Activated T-cell treated with anti-CD3 and anti-CD28 coated beads, Interleukin-2, amount 50 U/mL, for 4 hours (primary cell): Measurements from ENCODE around the gene DNAH7. TPM values are rescaled to one million over a fixed set of nuclear protein-coding genes. Genes with fewer than 3 reads are reported as not detected.

ENCODE experiments used
- ATAC-seq, 2 donors: fragments of 200-7000 bp; cut with Tn5 transposase; one replicate each; pipeline ENCODE4 v1.10.0; 2021
- DNase-seq: peaks from one replicate; pipeline ENCODE4 v3.0.0-alpha.2; 2020
- H3K27me3 Mint-ChIP-seq: one replicate; pipeline ENCODE4 v1.8.0; 2021; ENCODE audit warnings: low read depth, mixed read lengths
- H3K36me3 Mint-ChIP-seq: one replicate; pipeline ENCODE4 v1.8.0; 2022; ENCODE audit warnings: mixed read lengths; ENCODE audit not compliant: insufficient read depth
- H3K4me1 Mint-ChIP-seq: one replicate; pipeline ENCODE4 v1.8.0; 2021; ENCODE audit warnings: low read depth, mixed read lengths
- H3K4me3 Mint-ChIP-seq: one replicate; pipeline ENCODE4 v1.8.0; 2021; ENCODE audit warnings: mild to moderate bottlenecking, moderate library complexity, mixed read lengths
- H3K9me3 Mint-ChIP-seq: one replicate; pipeline ENCODE4 v1.8.0; 2021; ENCODE audit warnings: mixed read lengths
- total RNA-seq, 3 donors: library from RNA; stranded (reverse); gene quantifications; one replicate each; pipeline ENCODE4 v1.2.1, GENCODE V29; 2021

DNAH7 gene
- total RNA-seq, result under 1 TPM in 1 of 3 donors, not detected in 2; 0.26 TPM

DNA sequence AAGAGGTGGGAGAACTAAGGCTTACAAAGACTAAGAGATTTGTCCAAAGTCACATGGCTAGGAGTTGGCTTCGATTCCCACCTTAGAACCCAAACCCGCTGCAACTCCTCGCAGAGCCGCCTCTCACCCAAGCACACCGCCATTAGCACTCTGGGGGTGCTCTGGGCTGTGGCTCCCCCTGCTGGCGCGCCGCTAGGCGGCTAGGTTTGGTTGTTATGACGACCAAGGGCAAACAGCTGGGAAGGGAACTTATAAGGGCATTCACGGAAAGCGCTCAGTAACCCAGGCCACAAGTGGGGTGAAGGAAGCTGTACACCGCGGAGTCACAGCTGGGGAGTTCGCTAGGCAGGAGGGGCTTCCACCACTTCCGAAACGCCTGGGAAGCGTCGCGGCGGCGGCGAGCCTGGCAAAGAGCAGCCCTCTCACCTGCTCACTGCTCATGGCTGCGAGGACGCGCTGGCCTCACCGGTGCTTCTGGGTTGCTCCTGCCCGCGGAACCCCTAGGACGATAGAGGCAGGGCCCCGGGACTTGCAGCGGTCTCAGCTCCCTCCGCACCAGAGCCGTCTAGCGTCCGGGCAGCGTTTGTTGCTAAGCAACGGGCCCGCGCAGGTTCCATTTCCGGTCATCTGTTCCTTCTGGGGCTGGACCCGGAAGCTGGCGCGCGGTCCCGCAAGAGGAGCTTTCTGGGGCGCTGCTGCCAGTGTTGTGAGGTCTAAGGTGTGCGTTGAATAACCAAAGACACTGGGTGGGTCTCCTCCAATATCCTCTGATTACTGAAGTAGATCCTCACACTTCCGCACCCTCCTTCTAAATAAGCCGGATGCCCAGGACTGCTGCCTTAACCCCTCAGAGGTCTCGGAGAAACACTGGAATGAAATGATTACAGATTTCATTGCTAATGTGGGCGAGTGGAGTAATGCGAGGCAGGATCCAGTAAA, at the start of gene DNAH7:
Gene DNAH7 (minus strand): TSS at position 567 of the 939 bp plus-strand sequence. CDS start 126 bp downstream, at position 441.
- H3K4me1 Mint-ChIP-seq, result peaks cover 12% of the 10 kb centered on the region
- ATAC-seq, result peak; percentile 97

DNA sequence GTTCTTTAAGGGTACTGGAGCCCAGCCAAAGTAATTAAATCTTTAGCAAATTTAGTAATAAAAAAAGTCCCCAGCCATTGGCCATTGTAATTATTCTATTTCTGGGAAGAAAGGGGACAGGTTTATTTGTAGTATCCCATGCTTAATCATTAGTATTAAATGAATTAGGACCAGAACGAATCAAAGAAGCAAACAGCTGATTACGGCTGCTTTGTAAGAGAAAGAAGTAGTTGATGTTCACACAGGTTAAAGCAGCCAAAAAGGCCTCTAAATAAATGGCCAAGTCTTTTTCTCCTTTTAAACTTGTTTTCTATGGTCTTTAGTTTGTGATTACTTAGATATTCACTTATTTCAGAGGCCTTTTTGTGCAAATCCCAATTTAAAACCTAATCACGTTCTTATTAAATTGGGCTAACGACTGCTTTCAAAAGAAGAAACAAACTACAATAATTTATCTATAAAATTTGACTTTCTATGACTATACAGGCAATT, 48.6 kb upstream of the DNAH7 start:
- no peaks in the 10 kb centered on the region for H3K36me3 Mint-ChIP-seq
- no peak overlapping the region for H3K4me3 Mint-ChIP-seq
- ATAC-seq, result no peak

More for the DNA sequence above, at the start of gene DNAH7:
- no peaks in the 10 kb centered on the region for H3K9me3 Mint-ChIP-seq
- H3K4me3 Mint-ChIP-seq, result peak within 1 kb of the TSS; percentile 87
- DNase-seq, result peak; percentile 86
- H3K36me3 Mint-ChIP-seq, result no peaks in the 10 kb centered on the region
- peaks cover 3% of the 10 kb centered on the region for H3K27me3 Mint-ChIP-seq

DNA sequence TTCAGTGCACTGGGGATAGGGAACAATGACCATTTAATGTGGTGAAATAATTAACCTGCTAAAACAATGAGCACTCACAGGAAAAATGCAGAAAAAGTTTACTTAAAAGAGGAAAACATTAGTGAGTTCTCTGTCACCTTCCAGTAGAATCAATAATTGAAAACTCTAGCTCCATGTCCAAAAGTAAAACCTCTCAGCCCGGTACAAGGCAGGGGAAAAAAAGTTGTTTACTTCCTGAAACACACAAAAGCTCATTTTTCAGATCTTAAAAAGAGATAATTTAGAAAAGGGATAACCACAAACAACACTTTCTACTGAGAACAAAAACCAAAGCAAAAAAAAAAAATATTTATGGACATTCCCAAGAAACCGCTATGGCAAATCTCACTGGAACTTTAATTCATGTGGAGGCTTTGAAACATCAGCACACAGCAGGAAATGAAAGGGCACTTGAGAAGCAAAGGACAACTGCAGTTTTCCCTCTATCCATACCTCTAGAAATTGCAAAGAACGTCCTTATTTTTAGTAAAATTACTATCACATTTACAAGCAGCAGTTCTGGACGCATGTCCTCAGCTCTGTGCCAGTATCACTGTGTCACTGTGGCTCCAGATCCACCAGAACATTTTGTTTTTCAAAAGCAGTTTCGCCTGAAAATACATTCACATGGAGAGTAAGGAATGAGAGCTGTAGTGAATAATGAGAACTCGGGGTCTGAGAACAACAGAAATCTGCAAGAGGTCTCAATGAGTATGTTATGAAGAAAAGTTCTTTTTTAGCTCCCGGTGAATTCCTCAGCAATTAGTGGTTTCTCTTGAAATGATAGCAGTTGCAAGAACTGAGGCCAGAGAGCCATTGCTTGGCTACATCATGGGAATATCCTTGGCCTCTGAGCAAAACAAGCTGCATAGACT, 44.7 kb upstream of the DNAH7 start:
- H3K9me3 Mint-ChIP-seq, result no peaks in the 10 kb centered on the region
- no peaks in the 10 kb centered on the region for H3K27me3 Mint-ChIP-seq
- H3K4me3 Mint-ChIP-seq, result no peak overlapping the region
- no peak for DNase-seq
- peaks cover 18% of the 10 kb centered on the region for H3K4me1 Mint-ChIP-seq
- H3K36me3 Mint-ChIP-seq, result no peaks in the 10 kb centered on the region
- ATAC-seq, result no peak

More for the DNA sequence above, 48.6 kb upstream of the DNAH7 start:
- Mint-ChIP-seq H3K27me3 (no peaks in the 10 kb centered on the region), H3K9me3 (no peaks in the 10 kb centered on the region), H3K4me1 (peaks cover 15% of the 10 kb centered on the region)
- no peak for DNase-seq

DNA sequence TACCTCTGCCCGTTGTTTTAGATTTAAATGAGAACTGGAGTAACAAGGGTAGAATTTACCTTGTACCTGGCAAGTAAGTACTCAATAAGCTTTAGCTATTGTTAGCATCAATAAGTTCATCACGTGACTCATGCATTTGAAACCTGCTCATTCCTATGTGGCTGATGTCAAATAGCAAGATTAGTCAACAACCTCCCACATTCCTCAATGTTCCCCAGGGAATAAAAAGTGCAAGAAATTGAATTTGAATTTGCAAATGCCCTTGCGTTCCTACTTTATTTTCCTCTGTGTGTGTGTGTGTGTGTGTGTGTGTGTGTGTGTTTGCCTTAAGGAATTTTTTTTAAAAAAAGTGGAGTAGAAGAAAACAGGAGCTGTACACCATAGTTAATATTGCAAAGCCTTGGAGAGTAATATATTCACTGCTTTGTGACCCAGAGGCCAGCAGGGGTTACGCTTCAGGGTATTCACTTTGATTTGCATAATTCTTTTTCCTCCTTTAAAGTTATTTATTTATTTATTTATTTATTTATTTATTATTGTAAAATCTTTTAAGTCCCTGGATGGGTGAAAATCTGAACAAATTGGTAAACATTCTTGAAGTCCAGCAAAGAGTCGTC, 43.9 kb upstream of the DNAH7 start:
- Mint-ChIP-seq H3K4me3 (no peak overlapping the region), H3K9me3 (no peaks in the 10 kb centered on the region)

DNA sequence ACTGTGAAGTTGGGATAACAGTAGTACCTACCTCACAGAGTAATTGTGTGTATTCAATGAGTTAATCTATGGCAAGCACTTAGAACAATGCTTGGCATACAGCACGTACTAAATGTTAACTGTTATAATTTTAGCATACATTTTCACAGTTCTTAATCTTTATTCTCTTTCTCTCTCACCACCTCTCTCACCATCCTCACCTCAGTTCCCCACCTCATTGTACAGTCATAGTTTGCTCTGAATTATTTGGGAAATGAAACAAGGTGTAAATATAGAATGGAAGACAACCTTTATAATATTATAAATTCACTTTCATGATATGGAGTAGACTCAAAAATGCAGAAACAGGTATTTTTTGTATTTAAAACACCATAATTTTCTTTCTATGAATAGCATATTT, 40.0 kb upstream of the DNAH7 start:
- no peaks in the 10 kb centered on the region for H3K27me3 Mint-ChIP-seq
- H3K4me1 Mint-ChIP-seq, result peaks cover 22% of the 10 kb centered on the region
- ATAC-seq (no peak), DNase-seq (no peak)
- H3K36me3 Mint-ChIP-seq, result no peaks in the 10 kb centered on the region
- no peaks in the 10 kb centered on the region for H3K9me3 Mint-ChIP-seq
- H3K4me3 Mint-ChIP-seq, result no peak overlapping the region

More for the DNA sequence above, 43.9 kb upstream of the DNAH7 start:
- no peak for DNase-seq
- peaks cover 18% of the 10 kb centered on the region for H3K4me1 Mint-ChIP-seq
- H3K27me3 Mint-ChIP-seq, result no peaks in the 10 kb centered on the region
- no peaks in the 10 kb centered on the region for H3K36me3 Mint-ChIP-seq
- ATAC-seq, result no peak

DNA sequence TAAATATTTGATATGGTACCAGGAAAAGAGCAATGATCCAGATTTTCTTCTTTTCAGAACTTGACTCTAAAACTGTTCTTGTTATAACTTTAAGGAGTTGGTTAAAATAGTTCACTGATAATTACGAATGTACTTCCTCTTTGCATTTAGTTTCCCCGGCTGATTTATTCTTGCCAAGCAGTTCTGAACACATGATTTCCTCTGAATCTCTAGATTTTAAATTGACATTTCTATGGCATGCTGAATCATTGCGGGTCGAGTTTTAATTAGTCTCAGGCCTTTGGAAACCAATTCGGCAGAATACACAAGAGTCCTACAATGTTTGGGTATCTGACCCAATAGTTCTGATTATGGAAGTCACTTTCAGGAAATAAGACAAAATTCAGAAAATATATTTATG, 37.3 kb upstream of the DNAH7 start:
- peak overlapping the region; percentile 20 for H3K4me3 Mint-ChIP-seq
- peaks cover 25% of the 10 kb centered on the region for H3K4me1 Mint-ChIP-seq
- no peak for ATAC-seq
- no peaks in the 10 kb centered on the region for H3K36me3 Mint-ChIP-seq
- H3K27me3 Mint-ChIP-seq, result no peaks in the 10 kb centered on the region
- no peaks in the 10 kb centered on the region for H3K9me3 Mint-ChIP-seq
- DNase-seq, result no peak

DNA sequence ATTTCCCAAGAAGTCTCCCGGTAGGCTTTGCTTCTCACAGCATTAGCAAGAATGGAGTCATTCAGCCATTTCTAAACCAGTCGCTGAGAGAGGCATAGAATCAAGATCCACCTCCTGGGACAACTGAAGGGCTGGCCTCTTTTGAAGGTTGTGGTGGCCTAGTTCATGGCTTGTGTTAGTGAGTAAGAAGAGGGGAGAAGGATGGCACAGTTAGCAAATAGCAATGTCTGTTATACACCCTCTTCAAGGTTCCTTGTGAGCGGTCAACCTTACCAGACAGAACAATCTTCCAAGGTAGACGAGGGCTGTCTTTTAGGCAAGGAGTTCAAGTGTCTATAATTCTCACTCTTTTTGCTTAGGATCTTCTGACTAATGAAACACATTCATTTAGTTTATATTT, 35.4 kb upstream of the DNAH7 start:
- H3K9me3 Mint-ChIP-seq, result no peaks in the 10 kb centered on the region
- peaks cover 28% of the 10 kb centered on the region for H3K4me1 Mint-ChIP-seq

DNA sequence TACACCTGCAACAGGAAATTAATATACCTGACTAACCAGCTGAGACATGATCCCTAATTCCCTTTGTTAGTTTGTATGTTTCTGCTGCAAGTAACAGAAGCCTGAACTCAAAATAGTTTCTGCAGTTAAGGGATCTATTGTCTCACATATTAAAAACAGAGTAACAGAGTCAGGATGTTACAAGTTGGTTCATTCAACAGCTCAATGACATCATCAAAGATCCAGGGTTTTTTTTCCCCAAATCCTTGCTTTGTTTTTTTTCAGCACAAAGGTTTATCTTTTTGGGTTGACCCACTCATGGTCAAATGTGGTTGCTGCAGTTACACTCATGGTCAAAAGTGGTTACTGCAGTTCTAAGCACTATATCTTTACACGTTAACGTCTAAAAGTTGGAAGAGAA, 35.0 kb upstream of the DNAH7 start:
- no peaks in the 10 kb centered on the region for H3K9me3 Mint-ChIP-seq
- ATAC-seq (no peak), DNase-seq (no peak)
- no peaks in the 10 kb centered on the region for H3K27me3 Mint-ChIP-seq
- H3K36me3 Mint-ChIP-seq, result no peaks in the 10 kb centered on the region
- H3K4me3 Mint-ChIP-seq, result no peak overlapping the region
- peaks cover 28% of the 10 kb centered on the region for H3K4me1 Mint-ChIP-seq

More for the DNA sequence above, 35.4 kb upstream of the DNAH7 start:
- no peak for DNase-seq
- Mint-ChIP-seq H3K27me3 (no peaks in the 10 kb centered on the region), H3K36me3 (no peaks in the 10 kb centered on the region), H3K4me3 (no peak overlapping the region)
- no peak for ATAC-seq

DNA sequence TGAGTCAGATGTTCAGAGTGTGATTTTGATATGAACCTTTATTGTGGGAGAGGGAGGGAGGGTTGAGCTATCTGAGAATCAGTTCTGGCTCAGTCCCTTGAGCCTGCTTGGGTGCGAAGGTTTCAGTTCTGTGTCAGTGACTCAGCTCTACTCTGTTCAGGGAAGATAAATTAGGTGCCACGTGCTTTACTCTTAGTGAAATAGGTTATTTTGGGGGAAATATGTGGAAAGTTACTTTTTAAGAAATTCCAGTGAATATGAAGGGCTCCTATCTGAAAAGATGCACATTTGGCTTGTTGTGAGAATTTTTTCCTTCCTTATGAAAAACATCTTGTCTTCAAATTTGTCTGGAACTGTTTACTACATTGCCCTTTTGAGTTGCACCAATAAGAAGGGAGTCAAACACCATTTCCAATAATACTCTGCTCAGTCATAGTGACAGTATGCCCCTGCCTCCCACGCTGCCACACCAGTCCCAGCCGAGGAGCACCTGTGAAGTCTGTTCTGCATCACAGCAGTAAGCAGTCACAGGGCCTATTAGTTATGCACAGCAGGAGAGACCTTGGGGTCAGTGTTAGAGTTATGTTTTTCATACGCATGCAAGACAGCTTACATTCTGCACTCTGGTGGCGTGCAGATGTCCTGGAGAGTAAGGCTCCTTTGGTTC, 32.8 kb upstream of the DNAH7 start:
- no peaks in the 10 kb centered on the region for H3K36me3 Mint-ChIP-seq

DNA sequence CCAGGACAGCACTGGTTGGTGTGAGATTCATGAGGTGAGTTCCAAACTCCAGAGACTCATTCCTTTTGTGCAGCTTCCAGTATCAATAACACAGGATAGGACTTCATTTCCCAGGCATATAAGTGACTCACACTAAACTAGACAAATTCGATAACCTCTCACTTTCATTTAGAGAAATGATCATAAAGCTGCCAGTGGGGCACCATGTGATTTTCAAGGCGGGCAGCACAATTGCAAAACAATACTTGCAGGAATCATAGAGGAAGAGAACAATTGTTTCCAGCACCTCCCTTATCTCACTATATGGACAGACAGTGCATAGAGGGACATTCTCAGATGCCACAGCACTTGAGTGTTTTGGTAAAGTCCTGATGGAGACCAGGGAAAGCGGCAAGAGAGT, 31.3 kb upstream of the DNAH7 start:
- ATAC-seq, result no peak
- DNase-seq, result no peak
- Mint-ChIP-seq H3K36me3 (no peaks in the 10 kb centered on the region), H3K27me3 (no peaks in the 10 kb centered on the region), H3K9me3 (no peaks in the 10 kb centered on the region), H3K4me1 (peaks cover 19% of the 10 kb centered on the region), H3K4me3 (no peak overlapping the region)

More for the DNA sequence above, 32.8 kb upstream of the DNAH7 start:
- no peak overlapping the region for H3K4me3 Mint-ChIP-seq
- no peaks in the 10 kb centered on the region for H3K9me3 Mint-ChIP-seq
- DNase-seq, result peak; percentile 9
- H3K27me3 Mint-ChIP-seq, result no peaks in the 10 kb centered on the region
- peaks cover 26% of the 10 kb centered on the region for H3K4me1 Mint-ChIP-seq
- peak; percentile 90 to 97 for ATAC-seq

DNA sequence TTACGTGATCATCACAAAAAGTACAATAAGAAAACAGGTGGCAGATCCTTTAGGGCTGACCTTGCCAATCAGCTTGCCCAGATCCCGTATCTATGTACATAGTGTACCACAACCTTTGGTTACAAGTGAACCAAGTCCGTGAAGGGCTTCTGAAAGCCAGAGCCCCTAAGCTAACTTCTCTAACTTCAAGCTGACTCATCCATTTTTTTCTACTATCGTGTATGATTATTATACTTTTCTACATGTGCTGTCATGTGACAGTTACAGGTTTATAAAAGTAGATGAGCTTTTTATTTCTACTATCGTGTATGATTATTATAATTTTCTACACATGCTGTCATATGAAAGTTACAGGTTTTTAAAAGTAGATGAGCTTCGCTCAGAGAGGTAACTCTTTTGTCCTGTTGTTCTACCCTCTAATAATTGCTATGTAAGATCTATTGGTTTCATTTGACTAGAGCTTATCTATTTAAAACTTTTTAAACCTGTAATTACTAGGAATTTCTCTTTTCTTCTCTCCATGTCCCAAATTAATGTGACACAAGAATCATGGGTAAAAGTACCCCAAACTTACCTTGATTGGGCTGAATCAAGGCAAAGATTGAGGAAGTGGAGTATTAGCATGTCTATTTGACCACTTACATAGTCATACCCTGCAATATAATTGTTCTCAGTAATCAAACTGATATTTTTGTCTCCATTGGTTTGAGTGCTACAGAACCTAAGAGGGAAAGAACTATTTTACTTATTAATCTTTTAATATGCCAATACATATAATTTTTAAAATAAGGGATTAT, 29.4 kb upstream of the DNAH7 start:
- Mint-ChIP-seq H3K36me3 (no peaks in the 10 kb centered on the region), H3K4me3 (no peak overlapping the region), H3K9me3 (peaks cover 7% of the 10 kb centered on the region), H3K27me3 (no peaks in the 10 kb centered on the region), H3K4me1 (peaks cover 19% of the 10 kb centered on the region)
- no peak for ATAC-seq
- no peak for DNase-seq

DNA sequence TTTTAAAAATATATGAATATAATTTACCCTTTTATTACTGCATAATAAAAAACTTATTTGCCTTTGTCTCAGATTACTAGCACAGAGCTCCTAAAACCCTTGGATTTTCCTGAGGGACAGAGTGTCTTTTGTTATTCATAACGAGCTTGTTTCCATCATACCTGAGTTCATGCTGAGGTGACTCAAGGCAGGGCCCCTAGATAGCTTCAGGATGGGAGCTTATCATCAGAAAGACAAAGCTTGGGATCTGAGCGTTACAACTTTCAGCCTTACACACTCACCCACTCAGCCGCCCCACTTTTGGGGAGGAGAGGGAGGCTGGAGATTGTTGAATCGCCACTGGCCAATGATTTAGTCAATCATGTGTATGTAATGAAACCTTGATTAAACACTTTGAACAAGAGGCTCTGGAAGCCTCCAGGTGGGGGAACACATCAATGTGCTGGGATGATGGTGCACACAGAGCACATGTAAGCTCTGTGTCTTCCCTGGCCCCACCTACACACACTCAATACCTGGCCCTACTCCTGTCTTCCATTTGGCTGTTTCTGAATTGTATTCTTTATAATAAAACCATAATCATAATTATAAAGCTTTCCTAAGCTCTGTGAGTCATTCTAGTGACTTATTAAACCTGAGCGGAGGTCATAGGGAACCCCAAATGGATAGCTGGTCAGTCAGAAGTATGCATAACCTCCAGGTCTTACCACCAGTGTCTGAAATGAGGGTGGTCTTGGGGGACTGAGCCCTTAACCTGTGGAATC, 28.5 kb upstream of the DNAH7 start:
- ATAC-seq, result no peak
- Mint-ChIP-seq H3K36me3 (no peaks in the 10 kb centered on the region), H3K4me3 (no peak overlapping the region), H3K27me3 (no peaks in the 10 kb centered on the region), H3K9me3 (peaks cover 10% of the 10 kb centered on the region), H3K4me1 (peaks cover 14% of the 10 kb centered on the region)
- no peak for DNase-seq
